ENCODE data around the gene IFRD2.

- no peak for TF ChIP-seq POLR2AphosphoS5 (IDR thresholded peaks at IDR 0.05; ENCODE audit: low read depth)
- TF ChIP-seq CTCF (conservative IDR thresholded peaks at IDR 0.05; ENCODE audit: low read depth in 2 of 2): no peak
- TF ChIP-seq EZH2phosphoT487 (IDR thresholded peaks at IDR 0.05; ENCODE audit: unreplicated experiment): no peak
- no peak for TF ChIP-seq EZH2 (IDR thresholded peaks at IDR 0.05; ENCODE audit: low read depth, unreplicated experiment)
- TF ChIP-seq, protein P1, sequence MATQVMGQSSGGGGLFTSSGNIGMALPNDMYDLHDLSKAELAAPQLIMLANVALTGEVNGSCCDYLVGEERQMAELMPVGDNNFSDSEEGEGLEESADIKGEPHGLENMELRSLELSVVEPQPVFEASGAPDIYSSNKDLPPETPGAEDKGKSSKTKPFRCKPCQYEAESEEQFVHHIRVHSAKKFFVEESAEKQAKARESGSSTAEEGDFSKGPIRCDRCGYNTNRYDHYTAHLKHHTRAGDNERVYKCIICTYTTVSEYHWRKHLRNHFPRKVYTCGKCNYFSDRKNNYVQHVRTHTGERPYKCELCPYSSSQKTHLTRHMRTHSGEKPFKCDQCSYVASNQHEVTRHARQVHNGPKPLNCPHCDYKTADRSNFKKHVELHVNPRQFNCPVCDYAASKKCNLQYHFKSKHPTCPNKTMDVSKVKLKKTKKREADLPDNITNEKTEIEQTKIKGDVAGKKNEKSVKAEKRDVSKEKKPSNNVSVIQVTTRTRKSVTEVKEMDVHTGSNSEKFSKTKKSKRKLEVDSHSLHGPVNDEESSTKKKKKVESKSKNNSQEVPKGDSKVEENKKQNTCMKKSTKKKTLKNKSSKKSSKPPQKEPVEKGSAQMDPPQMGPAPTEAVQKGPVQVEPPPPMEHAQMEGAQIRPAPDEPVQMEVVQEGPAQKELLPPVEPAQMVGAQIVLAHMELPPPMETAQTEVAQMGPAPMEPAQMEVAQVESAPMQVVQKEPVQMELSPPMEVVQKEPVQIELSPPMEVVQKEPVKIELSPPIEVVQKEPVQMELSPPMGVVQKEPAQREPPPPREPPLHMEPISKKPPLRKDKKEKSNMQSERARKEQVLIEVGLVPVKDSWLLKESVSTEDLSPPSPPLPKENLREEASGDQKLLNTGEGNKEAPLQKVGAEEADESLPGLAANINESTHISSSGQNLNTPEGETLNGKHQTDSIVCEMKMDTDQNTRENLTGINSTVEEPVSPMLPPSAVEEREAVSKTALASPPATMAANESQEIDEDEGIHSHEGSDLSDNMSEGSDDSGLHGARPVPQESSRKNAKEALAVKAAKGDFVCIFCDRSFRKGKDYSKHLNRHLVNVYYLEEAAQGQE (IDR thresholded peaks at IDR 0.05; ENCODE audit: unreplicated experiment): no peak
- no peak for TF ChIP-seq ZNF331 (CRISPR knock-in tag; IDR thresholded peaks at IDR 0.05; ENCODE audit: low read depth)
- no peak for TF ChIP-seq STAT1 (IDR thresholded peaks at IDR 0.05; ENCODE audit: unreplicated experiment)
- TF ChIP-seq JUNB (IDR thresholded peaks at IDR 0.05; ENCODE audit: unreplicated experiment): no peak
- no peak for TF ChIP-seq CREB1 (CRISPR knock-in tag; IDR thresholded peaks at IDR 0.05; ENCODE audit: low read depth)
- TF ChIP-seq, protein P2, sequence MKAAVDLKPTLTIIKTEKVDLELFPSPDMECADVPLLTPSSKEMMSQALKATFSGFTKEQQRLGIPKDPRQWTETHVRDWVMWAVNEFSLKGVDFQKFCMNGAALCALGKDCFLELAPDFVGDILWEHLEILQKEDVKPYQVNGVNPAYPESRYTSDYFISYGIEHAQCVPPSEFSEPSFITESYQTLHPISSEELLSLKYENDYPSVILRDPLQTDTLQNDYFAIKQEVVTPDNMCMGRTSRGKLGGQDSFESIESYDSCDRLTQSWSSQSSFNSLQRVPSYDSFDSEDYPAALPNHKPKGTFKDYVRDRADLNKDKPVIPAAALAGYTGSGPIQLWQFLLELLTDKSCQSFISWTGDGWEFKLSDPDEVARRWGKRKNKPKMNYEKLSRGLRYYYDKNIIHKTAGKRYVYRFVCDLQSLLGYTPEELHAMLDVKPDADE (IDR thresholded peaks at IDR 0.05): no peak
- TF ChIP-seq NANOG (IDR thresholded peaks at IDR 0.05; ENCODE audit: borderline replicate concordance): no peak
- TF ChIP-seq, protein P3, sequence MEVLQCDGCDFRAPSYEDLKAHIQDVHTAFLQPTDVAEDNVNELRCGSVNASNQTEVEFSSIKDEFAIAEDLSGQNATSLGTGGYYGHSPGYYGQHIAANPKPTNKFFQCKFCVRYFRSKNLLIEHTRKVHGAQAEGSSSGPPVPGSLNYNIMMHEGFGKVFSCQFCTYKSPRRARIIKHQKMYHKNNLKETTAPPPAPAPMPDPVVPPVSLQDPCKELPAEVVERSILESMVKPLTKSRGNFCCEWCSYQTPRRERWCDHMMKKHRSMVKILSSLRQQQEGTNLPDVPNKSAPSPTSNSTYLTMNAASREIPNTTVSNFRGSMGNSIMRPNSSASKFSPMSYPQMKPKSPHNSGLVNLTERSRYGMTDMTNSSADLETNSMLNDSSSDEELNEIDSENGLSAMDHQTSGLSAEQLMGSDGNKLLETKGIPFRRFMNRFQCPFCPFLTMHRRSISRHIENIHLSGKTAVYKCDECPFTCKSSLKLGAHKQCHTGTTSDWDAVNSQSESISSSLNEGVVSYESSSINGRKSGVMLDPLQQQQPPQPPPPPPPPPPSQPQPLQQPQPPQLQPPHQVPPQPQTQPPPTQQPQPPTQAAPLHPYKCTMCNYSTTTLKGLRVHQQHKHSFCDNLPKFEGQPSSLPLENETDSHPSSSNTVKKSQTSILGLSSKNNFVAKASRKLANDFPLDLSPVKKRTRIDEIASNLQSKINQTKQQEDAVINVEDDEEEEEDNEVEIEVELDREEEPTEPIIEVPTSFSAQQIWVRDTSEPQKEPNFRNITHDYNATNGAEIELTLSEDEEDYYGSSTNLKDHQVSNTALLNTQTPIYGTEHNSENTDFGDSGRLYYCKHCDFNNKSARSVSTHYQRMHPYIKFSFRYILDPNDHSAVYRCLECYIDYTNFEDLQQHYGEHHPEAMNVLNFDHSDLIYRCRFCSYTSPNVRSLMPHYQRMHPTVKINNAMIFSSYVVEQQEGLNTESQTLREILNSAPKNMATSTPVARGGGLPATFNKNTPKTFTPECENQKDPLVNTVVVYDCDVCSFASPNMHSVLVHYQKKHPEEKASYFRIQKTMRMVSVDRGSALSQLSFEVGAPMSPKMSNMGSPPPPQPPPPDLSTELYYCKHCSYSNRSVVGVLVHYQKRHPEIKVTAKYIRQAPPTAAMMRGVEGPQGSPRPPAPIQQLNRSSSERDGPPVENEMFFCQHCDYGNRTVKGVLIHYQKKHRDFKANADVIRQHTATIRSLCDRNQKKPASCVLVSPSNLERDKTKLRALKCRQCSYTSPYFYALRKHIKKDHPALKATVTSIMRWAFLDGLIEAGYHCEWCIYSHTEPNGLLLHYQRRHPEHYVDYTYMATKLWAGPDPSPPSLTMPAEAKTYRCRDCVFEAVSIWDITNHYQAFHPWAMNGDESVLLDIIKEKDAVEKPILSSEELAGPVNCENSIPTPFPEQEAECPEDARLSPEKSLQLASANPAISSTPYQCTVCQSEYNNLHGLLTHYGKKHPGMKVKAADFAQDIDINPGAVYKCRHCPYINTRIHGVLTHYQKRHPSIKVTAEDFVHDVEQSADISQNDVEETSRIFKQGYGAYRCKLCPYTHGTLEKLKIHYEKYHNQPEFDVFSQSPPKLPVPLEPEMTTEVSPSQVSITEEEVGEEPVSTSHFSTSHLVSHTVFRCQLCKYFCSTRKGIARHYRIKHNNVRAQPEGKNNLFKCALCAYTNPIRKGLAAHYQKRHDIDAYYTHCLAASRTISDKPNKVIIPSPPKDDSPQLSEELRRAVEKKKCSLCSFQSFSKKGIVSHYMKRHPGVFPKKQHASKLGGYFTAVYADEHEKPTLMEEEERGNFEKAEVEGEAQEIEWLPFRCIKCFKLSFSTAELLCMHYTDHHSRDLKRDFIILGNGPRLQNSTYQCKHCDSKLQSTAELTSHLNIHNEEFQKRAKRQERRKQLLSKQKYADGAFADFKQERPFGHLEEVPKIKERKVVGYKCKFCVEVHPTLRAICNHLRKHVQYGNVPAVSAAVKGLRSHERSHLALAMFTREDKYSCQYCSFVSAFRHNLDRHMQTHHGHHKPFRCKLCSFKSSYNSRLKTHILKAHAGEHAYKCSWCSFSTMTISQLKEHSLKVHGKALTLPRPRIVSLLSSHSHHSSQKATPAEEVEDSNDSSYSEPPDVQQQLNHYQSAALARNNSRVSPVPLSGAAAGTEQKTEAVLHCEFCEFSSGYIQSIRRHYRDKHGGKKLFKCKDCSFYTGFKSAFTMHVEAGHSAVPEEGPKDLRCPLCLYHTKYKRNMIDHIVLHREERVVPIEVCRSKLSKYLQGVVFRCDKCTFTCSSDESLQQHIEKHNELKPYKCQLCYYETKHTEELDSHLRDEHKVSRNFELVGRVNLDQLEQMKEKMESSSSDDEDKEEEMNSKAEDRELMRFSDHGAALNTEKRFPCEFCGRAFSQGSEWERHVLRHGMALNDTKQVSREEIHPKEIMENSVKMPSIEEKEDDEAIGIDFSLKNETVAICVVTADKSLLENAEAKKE (CRISPR knock-in tag; IDR thresholded peaks at IDR 0.05): no peak
- no peak for TF ChIP-seq ZNF114 (CRISPR knock-in tag; IDR thresholded peaks at IDR 0.05)
Measured at GRCh38 chr3:50294492-50295403, 2.5 kb upstream of the IFRD2 start.

Measured in GM23338 (cell line).